ACHN (cell line): ENCODE measurements around the gene ALG12.

ENCODE experiments used
- DNase-seq: peaks from one replicate; pipeline ENCODE4 v3.0.0-alpha.2; 2015
- in situ Hi-C: cut with HindIII; loops from 2 replicates; pipeline ENCODE4 v1.10.0; 2017; ENCODE audit warnings: low sequenced_read_pairs, low pct_ligation_motif_present, low pct_unique_long_range_greater_than_20kb

Gene ALG12

GRCh38 chr22:49936018-49936972 is 18.1 kb upstream of the ALG12 start:
- DNase-seq = peak; percentile 84
- in situ Hi-C loops = no loop called here

DNA sequence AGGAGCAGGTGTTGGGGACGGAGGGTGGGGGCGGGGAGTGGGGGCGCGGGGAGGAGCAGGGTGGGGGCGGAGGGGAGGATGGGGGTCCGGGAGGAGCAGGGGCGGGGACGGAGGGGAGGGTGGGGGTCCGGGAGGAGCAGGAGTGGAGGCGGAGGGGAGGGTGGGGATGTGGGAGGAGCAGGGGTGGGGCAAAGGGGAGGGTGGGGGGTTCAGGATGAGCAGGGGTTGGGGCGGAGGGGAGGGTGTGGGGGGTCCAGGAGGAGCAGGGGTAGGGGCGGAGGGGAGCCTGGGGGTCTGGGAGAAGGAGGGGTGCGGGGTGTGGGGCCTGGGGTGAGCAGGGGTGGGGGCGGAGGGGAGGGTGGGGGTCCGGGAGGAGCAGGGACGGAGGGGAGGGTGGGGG is 17.3 kb upstream of the ALG12 start:
- in situ Hi-C loops = no loop called here
- DNase-seq = peak; percentile 24

GRCh38 chr22:49934891-49935557 is 16.8 kb upstream of the ALG12 start:
- DNase-seq = peak; percentile 60
- in situ Hi-C loops = no loop called here

- in situ Hi-C loops = no loop called here
- DNase-seq = peak; percentile 16
Measured at GRCh38 chr22:49934160-49934890, 16.1 kb upstream of the ALG12 start.

DNA sequence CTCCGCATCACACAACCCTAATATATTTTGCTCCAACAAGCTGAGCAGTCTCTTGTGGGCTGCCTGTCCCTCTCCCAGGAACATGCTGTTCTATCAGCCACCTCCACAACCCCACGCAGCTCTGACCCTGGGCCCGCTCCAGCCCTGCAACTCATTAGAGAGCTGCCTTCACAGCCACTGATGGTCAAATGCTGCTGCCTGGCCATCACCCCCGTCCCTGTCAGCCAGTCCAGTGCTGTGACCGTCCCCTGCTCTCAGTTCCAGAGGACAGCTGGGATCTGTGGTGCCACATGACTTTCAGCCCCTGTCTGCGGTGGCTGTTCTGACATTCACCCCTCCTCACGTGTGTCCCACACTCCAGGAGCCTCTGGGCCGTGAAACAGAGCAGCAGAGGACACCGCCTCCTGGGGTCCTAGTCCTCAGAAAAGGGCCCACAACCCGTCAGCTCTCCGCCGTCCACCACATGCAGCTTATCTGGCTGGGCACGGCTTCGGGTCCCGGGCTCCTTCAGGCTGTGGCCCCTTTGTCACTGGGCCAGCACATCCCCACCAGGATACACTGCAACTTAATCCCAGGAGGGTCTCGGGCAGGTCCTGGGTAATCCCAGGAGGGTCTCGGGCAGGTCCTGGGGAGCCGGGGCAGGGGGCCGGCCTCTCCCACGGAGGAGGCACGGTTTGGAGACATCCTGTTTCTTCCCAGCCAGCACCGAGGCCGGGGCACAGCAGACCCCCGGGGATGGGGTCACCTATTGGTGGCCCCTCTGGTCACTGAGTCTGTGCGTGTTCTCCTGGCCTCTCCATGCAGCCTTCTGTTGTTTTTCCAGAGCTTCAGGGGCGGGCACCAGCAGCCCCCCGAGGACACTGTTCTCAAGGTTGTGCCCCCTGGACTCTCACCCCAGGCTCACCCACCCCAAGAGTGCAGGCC is 15.3 kb upstream of the ALG12 start:
- DNase-seq = no peak
- in situ Hi-C loops = no loop called here

DNA sequence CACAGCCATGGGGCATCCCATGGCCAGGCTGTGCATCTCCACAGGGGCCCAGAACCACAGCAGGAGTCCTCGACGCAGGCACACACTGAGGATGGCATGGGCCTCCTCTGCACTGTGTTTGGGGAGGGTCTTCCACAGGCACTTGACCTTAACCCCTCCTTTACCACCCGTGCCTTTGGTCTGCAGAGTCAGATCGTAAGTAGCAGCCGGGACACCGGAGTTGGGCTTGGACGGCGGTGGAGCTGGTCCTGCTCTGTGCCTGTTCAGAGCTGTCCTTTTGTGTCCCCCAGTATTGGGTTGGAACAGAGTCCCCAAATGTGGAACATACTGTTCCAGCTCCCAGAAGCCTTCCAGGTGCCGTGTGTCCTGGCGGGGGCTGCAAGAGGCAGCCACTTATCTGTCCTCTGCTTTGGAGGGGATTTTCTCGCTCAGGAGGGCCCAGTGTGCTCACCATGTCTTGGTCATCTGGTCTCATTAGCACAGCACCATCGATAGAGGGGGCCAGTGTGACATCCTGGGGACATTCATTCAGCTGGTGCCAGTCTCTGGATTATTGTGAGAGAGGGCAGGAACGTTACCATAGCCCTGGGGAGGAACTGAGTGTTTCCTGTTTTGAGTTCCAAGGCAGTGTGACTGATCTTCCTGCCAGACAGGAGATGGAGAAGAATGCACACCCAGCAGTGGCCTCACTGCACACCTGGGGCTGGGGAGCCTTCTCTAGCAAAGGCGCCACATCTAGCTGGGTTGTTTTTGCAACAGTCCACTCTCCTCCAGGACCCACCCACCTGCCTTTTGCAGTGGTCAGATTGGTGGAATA is 12.6 kb upstream of the ALG12 start:
- in situ Hi-C loops = no loop called here
- peak; percentile 58 for DNase-seq

- in situ Hi-C loops = no loop called here
- no peak for DNase-seq
Measured at GRCh38 chr22:49929994-49930575, 11.8 kb upstream of the ALG12 start.

DNA sequence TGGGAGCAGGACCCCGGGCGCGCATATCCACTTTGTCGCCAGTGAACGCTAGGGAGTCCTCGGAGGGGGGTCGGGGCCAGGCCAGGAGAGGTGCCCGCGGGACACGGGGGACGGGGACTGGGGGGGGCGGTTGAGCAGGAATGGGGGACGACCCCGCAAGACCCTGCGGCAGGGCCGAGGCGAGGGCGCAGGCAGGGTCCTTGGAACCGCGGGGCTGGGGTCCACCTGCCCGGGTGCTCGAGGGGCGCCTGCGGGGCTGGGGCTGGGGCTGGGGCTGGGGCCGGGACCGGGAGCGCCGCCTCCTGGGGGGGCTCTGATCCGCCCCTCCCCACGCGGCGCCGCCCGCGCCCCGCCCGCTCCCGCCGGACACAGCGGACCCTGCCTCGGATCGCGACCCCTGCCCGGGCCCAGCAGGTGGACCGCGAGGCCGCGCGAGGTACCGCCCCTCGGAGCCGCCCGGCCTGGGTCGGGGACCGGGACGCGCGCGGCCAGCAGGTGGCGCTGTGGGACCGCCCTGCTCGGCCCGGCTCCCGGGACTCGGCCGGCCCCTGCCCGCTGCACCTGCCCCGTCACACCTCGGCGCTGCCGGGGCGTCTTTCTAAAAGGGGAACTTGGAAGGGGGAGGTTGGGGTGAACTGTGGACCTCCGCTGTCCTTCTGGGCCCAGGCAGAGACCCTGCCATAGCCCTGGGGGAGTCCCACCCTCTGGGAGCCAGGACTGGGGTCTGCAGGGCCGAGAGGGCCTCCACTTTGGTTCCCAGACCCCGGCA is 11.2 kb upstream of the ALG12 start:
- in situ Hi-C loops = no loop called here
- DNase-seq = peak; percentile 45

DNA sequence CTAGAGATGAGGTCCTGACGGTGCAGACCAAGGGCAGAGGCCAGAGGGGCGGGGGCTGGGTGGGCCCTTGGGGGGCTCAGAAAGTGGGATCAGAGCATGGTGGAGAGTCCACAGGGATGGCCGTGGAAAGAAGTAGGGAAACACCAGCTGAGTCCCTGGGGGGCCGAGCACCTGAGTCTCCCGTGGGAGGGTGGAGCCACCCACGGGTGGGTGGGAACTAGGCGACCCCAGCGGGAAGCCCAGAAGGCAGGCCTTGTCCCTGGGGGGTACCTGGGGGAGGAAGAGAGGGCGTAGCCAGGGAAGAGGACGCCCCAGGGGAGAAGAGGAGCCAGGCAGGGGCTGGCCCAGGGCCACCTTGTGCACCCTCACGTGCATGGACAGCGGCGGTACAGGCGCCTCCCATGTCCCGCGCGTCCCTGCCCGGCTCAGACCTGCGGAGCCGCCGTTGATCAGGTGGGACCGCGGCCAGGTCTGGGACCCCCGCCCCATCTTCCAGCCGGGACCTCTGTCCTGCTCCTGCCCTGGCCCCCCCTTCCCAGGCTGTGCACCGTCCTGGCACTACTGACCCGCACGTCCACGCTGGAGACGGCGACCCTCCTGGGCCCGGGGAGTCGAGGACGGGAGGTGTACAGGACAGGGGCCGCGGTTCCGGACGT is 10.4 kb upstream of the ALG12 start:
- in situ Hi-C loops = no loop called here
- no peak for DNase-seq

DNA sequence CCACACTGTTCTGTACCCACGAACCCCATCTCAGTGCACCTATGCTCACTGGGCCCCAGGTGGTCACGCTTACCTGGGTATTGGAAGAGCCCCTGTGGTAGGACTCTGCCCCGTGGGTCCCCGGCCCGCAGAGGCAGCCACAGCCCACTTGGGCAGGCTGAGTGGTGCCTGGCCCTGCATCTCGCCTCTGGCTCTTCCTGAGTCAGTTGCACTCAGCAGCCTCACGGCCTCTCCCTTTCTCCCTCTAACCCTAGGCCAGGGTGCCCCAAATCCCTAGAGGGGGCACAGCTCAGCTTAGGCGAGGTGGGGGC is 9.9 kb upstream of the ALG12 start:
- in situ Hi-C loops = no loop called here
- DNase-seq = no peak

GRCh38 chr22:49927483-49928184 is 9.4 kb upstream of the ALG12 start:
- in situ Hi-C loops = no loop called here

DNA sequence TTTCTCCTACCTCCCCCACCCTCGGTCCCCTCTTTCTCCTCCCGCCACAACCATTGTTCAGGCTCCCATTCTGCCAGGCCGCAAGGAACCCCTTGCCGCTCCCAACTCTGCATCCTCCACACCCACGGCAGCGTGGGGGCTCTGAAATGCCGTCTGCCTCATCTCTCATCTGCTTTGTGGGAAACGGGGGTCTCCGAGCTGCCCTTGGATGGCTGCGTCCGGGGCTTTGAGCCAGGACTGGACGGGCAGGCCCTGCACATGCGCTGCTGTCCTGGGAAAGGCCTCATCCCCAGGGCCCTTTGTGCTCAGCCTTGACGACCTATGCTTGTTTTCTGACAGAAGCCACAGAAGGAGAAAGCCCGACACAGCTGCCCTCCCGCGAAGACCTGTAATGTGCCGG is 8.7 kb upstream of the ALG12 start:
- no peak for DNase-seq
- in situ Hi-C loops = no loop called here

More at GRCh38 chr22:49927483-49928184, 9.4 kb upstream of the ALG12 start:
- DNase-seq = no peak

DNA sequence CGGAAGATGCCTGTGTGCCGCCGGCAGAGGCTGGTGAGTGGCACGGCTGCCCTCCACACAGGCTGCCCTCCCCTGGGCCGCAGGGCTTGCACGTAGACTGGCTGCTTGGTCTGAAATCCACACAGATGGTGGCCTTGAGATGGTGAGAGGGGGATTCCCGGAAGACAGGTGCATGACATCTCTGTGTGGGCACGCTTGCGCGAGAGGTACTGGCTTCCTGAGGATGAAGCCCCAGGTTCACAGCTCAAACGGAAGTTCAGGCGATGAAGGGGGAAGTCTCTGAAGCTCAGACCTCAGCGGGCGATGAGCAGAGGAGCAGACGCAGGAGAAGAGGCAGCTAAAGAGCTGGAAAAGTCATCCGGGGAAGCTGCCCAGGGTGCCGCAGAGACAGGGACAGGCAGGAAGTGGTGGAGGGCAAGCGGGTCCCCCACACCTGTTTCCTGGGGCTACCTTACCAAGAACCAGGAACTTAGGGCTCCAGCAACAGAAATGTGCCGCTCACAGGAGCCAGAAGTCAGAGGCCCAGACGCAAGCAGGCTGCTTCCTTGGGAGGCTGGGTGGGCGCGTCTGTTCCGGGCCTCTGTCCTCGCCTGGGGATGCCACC is 7.4 kb upstream of the ALG12 start:
- in situ Hi-C loops = no loop called here
- no peak for DNase-seq

DNA sequence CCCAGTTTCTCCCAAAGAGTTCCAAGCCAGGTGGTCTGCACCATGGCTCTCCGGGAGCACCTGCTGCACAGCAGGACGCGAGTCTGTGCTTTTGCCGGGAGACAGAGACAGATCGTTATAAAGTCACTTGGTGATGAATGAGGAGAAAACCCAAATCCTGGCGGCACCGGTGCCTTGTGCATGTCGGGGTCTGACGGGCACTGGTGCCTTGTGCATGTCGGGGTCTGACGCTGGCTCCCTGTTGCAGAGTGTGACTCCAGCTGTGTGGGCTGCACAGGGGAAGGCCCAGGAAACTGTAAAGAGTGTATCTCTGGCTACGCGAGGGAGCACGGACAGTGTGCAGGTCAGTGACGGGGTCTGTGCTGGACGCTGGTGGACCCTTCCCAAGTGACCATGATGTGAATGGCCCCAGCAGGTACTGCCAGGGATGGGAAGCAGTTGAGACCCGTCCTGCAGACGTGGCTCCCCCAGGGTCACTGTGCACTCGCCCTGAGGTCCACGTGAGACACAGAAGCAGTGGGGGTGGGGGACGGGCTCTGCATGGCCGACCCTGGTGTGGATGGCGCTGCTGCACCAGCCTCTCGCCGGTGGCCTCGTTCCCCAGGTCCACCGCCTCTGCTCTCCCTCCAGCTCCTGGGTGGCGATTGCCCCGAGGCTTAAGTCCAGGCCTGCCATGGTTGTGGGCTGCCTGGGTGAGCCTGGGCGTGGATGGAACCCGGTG is 6.0 kb upstream of the ALG12 start:
- DNase-seq = no peak
- in situ Hi-C loops = no loop called here

- in situ Hi-C loops = no loop called here
- DNase-seq = no peak
Measured at GRCh38 chr22:49923445-49923844, 5.2 kb upstream of the ALG12 start.
